Neural crest cell (in vitro differentiated cells): ENCODE data around the gene OLFML1. TPM values are rescaled to one million over a fixed set of nuclear protein-coding genes. Genes with fewer than 3 reads are reported as not detected.
A peak's percentile ranks its signal among the peaks of the same experiment; 100 is the strongest.

Experiments used
- DNase-seq: peaks from one replicate; pipeline ENCODE4 v3.0.0; 2021; ENCODE audit warnings: low read depth, mixed read lengths, low spot score
- H3K27ac Mint-ChIP-seq: one replicate; pipeline ENCODE4 v1.8.0; 2021; ENCODE audit warnings: mild to moderate bottlenecking, mixed read lengths; ENCODE audit not compliant: unreplicated experiment
- H3K27me3 Mint-ChIP-seq: 2 replicates; pipeline ENCODE4 v1.8.0; 2021; ENCODE audit warnings: low read depth, mild to moderate bottlenecking, mixed read lengths
- H3K36me3 Mint-ChIP-seq: 2 replicates; pipeline ENCODE4 v1.8.0; 2021; ENCODE audit warnings: low read depth, mild to moderate bottlenecking, mixed read lengths
- H3K4me1 Mint-ChIP-seq: 2 replicates; pipeline ENCODE4 v1.8.0; 2021; ENCODE audit warnings: mixed read lengths
- H3K4me3 Mint-ChIP-seq: one replicate; pipeline ENCODE4 v1.8.0; 2021; ENCODE audit warnings: mild to moderate bottlenecking, mixed read lengths
- H3K9me3 Mint-ChIP-seq: 2 replicates; pipeline ENCODE4 v1.8.0; 2021; ENCODE audit warnings: mixed read lengths
- CTCF ChIP-seq: fragments of 200-600 bp; sonication (generic); conservative IDR thresholded peaks from 2 replicates; pipeline ENCODE4 v1.5.0; 2021; ENCODE audit warnings: antibody characterized with exemption, mild to moderate bottlenecking
- total RNA-seq: library from RNA; stranded (reverse); gene quantifications from 2 replicates; pipeline ENCODE4 v1.2.1, GENCODE V29; 2021

Gene OLFML1
- total RNA-seq, 1 donor from 2014 or later, result 0.84 TPM

- H3K36me3 Mint-ChIP-seq, result no peaks in the 10 kb centered on the region
- H3K27ac Mint-ChIP-seq, result no peak overlapping the region
- DNase-seq, result peak; percentile 81
- peaks cover 4% of the 10 kb centered on the region for H3K4me1 Mint-ChIP-seq
- TF ChIP-seq CTCF, result peak; percentile 80
- no peak overlapping the region for H3K4me3 Mint-ChIP-seq
- peaks cover 2% of the 10 kb centered on the region for H3K9me3 Mint-ChIP-seq
- H3K27me3 Mint-ChIP-seq, result no peaks in the 10 kb centered on the region
Observed at GRCh38 chr11:7442588-7443215, 42.6 kb upstream of the OLFML1 start.

- H3K4me3 Mint-ChIP-seq, result no peak overlapping the region
- TF ChIP-seq CTCF, result no peak
- peaks cover 2% of the 10 kb centered on the region for H3K9me3 Mint-ChIP-seq
- DNase-seq, result no peak
- H3K36me3 Mint-ChIP-seq, result no peaks in the 10 kb centered on the region
- H3K4me1 Mint-ChIP-seq, result peaks cover 4% of the 10 kb centered on the region
- H3K27me3 Mint-ChIP-seq, result no peaks in the 10 kb centered on the region
- no peak overlapping the region for H3K27ac Mint-ChIP-seq
Observed at GRCh38 chr11:7444091-7444981, 41.0 kb upstream of the OLFML1 start.

GRCh38 chr11:7445564-7445963 lies 39.7 kb upstream of the OLFML1 start:
- DNase-seq, result no peak
- no peaks in the 10 kb centered on the region for H3K36me3 Mint-ChIP-seq
- H3K9me3 Mint-ChIP-seq, result no peaks in the 10 kb centered on the region
- no peaks in the 10 kb centered on the region for H3K27me3 Mint-ChIP-seq
- H3K27ac Mint-ChIP-seq, result no peak overlapping the region
- H3K4me1 Mint-ChIP-seq, result peaks cover 5% of the 10 kb centered on the region
- H3K4me3 Mint-ChIP-seq, result no peak overlapping the region
- TF ChIP-seq CTCF, result no peak

DNA sequence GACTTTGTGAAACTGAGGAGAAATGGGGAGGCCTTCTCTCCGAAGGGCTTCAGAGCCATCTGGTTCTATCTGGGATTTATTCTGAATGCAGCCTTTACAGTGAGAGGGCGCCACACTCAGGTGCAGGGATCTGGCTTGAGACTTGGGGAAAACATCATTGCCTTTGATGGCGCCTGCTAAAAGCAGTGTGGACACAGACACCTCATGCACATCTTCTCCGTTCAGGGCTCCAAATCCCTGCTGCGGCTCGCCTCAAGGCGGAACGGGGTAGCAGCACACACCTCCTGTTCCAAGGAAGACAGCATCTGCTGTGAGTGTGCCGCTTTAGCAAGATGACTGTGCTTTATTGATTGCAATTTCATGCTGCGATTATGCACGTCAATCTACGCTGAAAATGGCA lies 37.1 kb upstream of the OLFML1 start:
- no peak for DNase-seq
- Mint-ChIP-seq H3K9me3 (no peaks in the 10 kb centered on the region), H3K36me3 (no peaks in the 10 kb centered on the region), H3K4me3 (no peak overlapping the region), H3K4me1 (peaks cover 11% of the 10 kb centered on the region), H3K27ac (no peak overlapping the region), H3K27me3 (peaks cover 2% of the 10 kb centered on the region)
- no peak for TF ChIP-seq CTCF

GRCh38 chr11:7449211-7449840 lies 36.0 kb upstream of the OLFML1 start:
- H3K9me3 Mint-ChIP-seq, result no peaks in the 10 kb centered on the region
- peaks cover 11% of the 10 kb centered on the region for H3K4me1 Mint-ChIP-seq
- no peak for TF ChIP-seq CTCF
- H3K4me3 Mint-ChIP-seq, result no peak overlapping the region
- no peak for DNase-seq
- peaks cover 2% of the 10 kb centered on the region for H3K27me3 Mint-ChIP-seq
- H3K27ac Mint-ChIP-seq, result no peak overlapping the region
- H3K36me3 Mint-ChIP-seq, result no peaks in the 10 kb centered on the region
